WTC11 (cell line): ENCODE measurements around the gene ZGLP1.

Experiments
- ATF2 ChIP-seq: sonication (generic); formaldehyde crosslinking; IDR thresholded peaks from 2 replicates; pipeline ENCODE4 v1.8.1; 2022; ENCODE audit warnings: low read depth, missing genetic modification reagents, borderline replicate concordance
- CTCF ChIP-seq: fragments of 200-600 bp; IDR thresholded peaks from 2 replicates; pipeline ENCODE4 v1.8.0; 2022; ENCODE audit warnings: antibody characterized with exemption
- ESRRA ChIP-seq: sonication (generic); formaldehyde crosslinking; IDR thresholded peaks from 2 replicates; pipeline ENCODE4 v1.8.1; 2022; ENCODE audit warnings: mild to moderate bottlenecking, missing genetic modification reagents, borderline replicate concordance
- FOXK1 ChIP-seq: sonication (generic); formaldehyde crosslinking; IDR thresholded peaks from 2 replicates; pipeline ENCODE4 v1.8.0; 2022; ENCODE audit warnings: mild to moderate bottlenecking, moderate library complexity, missing genetic modification reagents
- GABPB1 ChIP-seq: sonication (generic); formaldehyde crosslinking; IDR thresholded peaks from 2 replicates; pipeline ENCODE4 v1.8.1; 2023; ENCODE audit warnings: mild to moderate bottlenecking, missing genetic modification reagents
- MLX ChIP-seq: sonication (generic); formaldehyde crosslinking; IDR thresholded peaks from 2 replicates; pipeline ENCODE4 v1.8.1; 2023; ENCODE audit warnings: mild to moderate bottlenecking, missing genetic modification reagents, moderate library complexity
- NR2C2 ChIP-seq: sonication (generic); formaldehyde crosslinking; IDR thresholded peaks from 2 replicates; pipeline ENCODE4 v1.8.0; 2022; ENCODE audit warnings: mild to moderate bottlenecking, missing genetic modification reagents
- USF2 ChIP-seq: sonication (generic); formaldehyde crosslinking; IDR thresholded peaks from 2 replicates; pipeline ENCODE4 v1.8.1; 2023; ENCODE audit warnings: mild to moderate bottlenecking, missing genetic modification reagents, moderate library complexity
- ZNF232 ChIP-seq: sonication (generic); formaldehyde crosslinking; IDR thresholded peaks from 2 replicates; pipeline ENCODE4 v1.8.0; 2022; ENCODE audit warnings: mild to moderate bottlenecking, missing genetic modification reagents

GRCh38 chr19:10344780-10345179 lies 35.2 kb upstream of the ZGLP1 start:
- TF ChIP-seq USF2 (CRISPR knock-in tag) (no peak), ZNF232 (CRISPR knock-in tag) (no peak), CTCF (no peak), MLX (CRISPR knock-in tag) (no peak), GABPB1 (CRISPR knock-in tag) (no peak), NR2C2 (CRISPR knock-in tag) (no peak), ATF2 (no peak), ESRRA (no peak), FOXK1 (CRISPR knock-in tag) (no peak)
